K562 (cell line): ENCODE measurements around the gene GAB2. TPM values are rescaled to one million over a fixed set of nuclear protein-coding genes. Genes with fewer than 3 reads are reported as not detected.
A peak's percentile ranks its signal among the peaks of the same experiment; 100 is the strongest.

Experiments
- ARID3B ChIP-seq: fragments of 250-450 bp; sonication (Bioruptor Pico); IDR thresholded peaks from 2 replicates; pipeline ENCODE4 v1.4.0; 2020; ENCODE audit warnings: borderline replicate concordance
- CBX1 ChIP-seq: sonication (generic); IDR thresholded peaks from 2 replicates; pipeline ENCODE4 v1.6.1; 2016; ENCODE audit warnings: antibody characterized with exemption, low read depth, mild to moderate bottlenecking
- DDX20 ChIP-seq: fragments of 450-650 bp; IDR thresholded peaks from 2 replicates; pipeline ENCODE4 v1.6.1; 2016; ENCODE audit warnings: missing genetic modification characterization, low read depth, mild to moderate bottlenecking, missing compliant biosample characterization, moderate library complexity
- DNMT1 ChIP-seq: fragments of 450-650 bp; IDR thresholded peaks from 2 replicates; pipeline ENCODE4 v1.6.1; 2016; ENCODE audit warnings: antibody characterized with exemption, mild to moderate bottlenecking
- GTF2A2 ChIP-seq: IDR thresholded peaks from 2 replicates; pipeline ENCODE4 v1.6.1; 2016; ENCODE audit warnings: mild to moderate bottlenecking, missing genetic modification characterization, missing compliant biosample characterization
- HES1 ChIP-seq: fragments of 450-650 bp; IDR thresholded peaks from 2 replicates; pipeline ENCODE4 v1.6.1; 2016; ENCODE audit warnings: low read depth, mild to moderate bottlenecking, moderate library complexity
- KDM1A ChIP-seq, 2 experiments: fragments of 450-650 bp; IDR thresholded peaks; 2 replicates each; pipeline ENCODE4 v1.6.1; 2016; ENCODE audit warnings: mild to moderate bottlenecking in 2 of 2
- MAFG ChIP-seq: fragments of 450-650 bp; conservative IDR thresholded peaks from 2 replicates; pipeline ENCODE4 v1.6.1; 2016; ENCODE audit warnings: missing genetic modification characterization, missing compliant biosample characterization
- PHB2 ChIP-seq: fragments of 450-650 bp; IDR thresholded peaks from 2 replicates; pipeline ENCODE4 v1.6.1; 2017; ENCODE audit warnings: low read depth
- RBM14 ChIP-seq: fragments of 200-400 bp; formaldehyde crosslinking; IDR thresholded peaks from 2 replicates; pipeline ENCODE4 v1.6.1; 2018; ENCODE audit warnings: low read depth, mild to moderate bottlenecking, low read length, moderate library complexity, borderline replicate concordance; ENCODE audit not compliant: insufficient read depth
- SMARCA4 ChIP-seq: fragments of 450-650 bp; IDR thresholded peaks from 2 replicates; pipeline ENCODE4 v1.6.1; 2016
- STAT5A ChIP-seq: IDR thresholded peaks from 2 replicates; pipeline ENCODE4 v1.6.1; 2012; ENCODE audit warnings: low read length, inconsistent platforms, borderline replicate concordance
- STAT6 ChIP-seq: sonication (generic); formaldehyde crosslinking; IDR thresholded peaks from 2 replicates; pipeline ENCODE4 v1.8.1; 2023; ENCODE audit warnings: mild to moderate bottlenecking, missing genetic modification reagents
- TBL1XR1 ChIP-seq, 2 experiments: IDR thresholded peaks; 2 replicates each; pipeline ENCODE4 v1.6.1; 2012; ENCODE audit warnings: improper control_type of control experiment in 2 of 2, low read length in 2 of 2, mild to moderate bottlenecking in 1 of 2
- ZBTB12 ChIP-seq: fragments of 250-450 bp; sonication (Bioruptor Pico); IDR thresholded peaks from 2 replicates; pipeline ENCODE4 v1.4.0; 2020
- ZBTB5 ChIP-seq: fragments of 450-650 bp; IDR thresholded peaks from 2 replicates; pipeline ENCODE4 v1.6.1; 2017; ENCODE audit warnings: antibody characterized with exemption
- ZFP30 ChIP-seq: fragments of 250-450 bp; sonication (Bioruptor Pico); IDR thresholded peaks from 2 replicates; pipeline ENCODE4 v1.8.0; 2022; ENCODE audit warnings: moderate library complexity, mild to moderate bottlenecking, inconsistent platforms, borderline replicate concordance
- polyA plus RNA-seq, 8 experiments: library from polyadenylated mRNA; depleted of rRNA in 4 of 8; stranded (reverse) in 5 of 8; unstranded in 3 of 8; fragments of >200 nt; fragmentation: Nextera tagmentation in 2 of 8; fragmentation: Illumina TruSeq in 1 of 8; extraction: Ambion mirVana in 2 of 8; extraction: Trizol in 1 of 8; gene quantifications; 2 replicates each; pipeline versions ENCODE4 v1.2.1 to v1.2.3, GENCODE V29; 2011 to 2014; ENCODE audit warnings: inconsistent platforms in 1 of 8, missing spikeins in 1 of 8
- total RNA-seq, 7 experiments: library from RNA; depleted of rRNA in 6 of 7; stranded (reverse); fragments of >200 nt in 6 of 7; fragmentation: Illumina TruSeq in 2 of 7; extraction: Trizol in 2 of 7; gene quantifications; 2 replicates each; pipeline versions ENCODE4 v1.2.1 to v1.2.3, GENCODE V29; 2011 to 2021; ENCODE audit warnings: low replicate concordance in 1 of 7

The GAB2 gene
- total and polyA plus RNA-seq, 9 of the 15 experiments (the other 6 are each of a cell fraction or from before 2014, with no cell fraction given), result 2.3 to 35.2 (median 16.1) TPM

GRCh38 chr11:78429209-78429608 lies 11.6 kb upstream of the GAB2 start (continued):
- TF ChIP-seq HES1 (no peak), ARID3B (CRISPR knock-in tag) (no peak), DDX20 (tag) (no peak), DNMT1 (no peak), SMARCA4 (peak; percentile 91), MAFG (tag) (no peak), CBX1 (no peak), ZBTB12 (CRISPR knock-in tag) (no peak), RBM14 (no peak), PHB2 (0 out of 2 replicates have a peak, but pooled peaks have one; percentile 29), ZFP30 (CRISPR knock-in tag) (no peak), GTF2A2 (no peak), KDM1A (IDR thresholded peaks at IDR 0.05) (peak; percentile 80 to 87), TBL1XR1 (IDR thresholded peaks at IDR 0.05; ENCODE audit: low read length in 2 of 2) (peak in 1 of 2 experiments; percentile 56; a peak in 2 of 4 replicates), STAT5A (peak; percentile 74; the same call in 1 of the 2 replicates), STAT6 (CRISPR knock-in tag) (no peak), ZBTB5 (no peak)
